Trophoblast cell (in vitro differentiated cells and primary cell): Measurements from ENCODE around the gene GOLGA6L25.
"Not testable (repeated sequence)": the region's sequence is repeated elsewhere in the genome, so short reads cannot be mapped to it uniquely, and the experiment has no call there.

Experiments
- DNase-seq, 2 donors: peaks; one replicate each; pipeline ENCODE4 v3.0.0-alpha.2; 2016
- H2AFZ ChIP-seq: 2 replicates; pipeline ENCODE4 v1.6.1; 2013; ENCODE audit warnings: low read length, moderate library complexity, mild to moderate bottlenecking; ENCODE audit not compliant: insufficient read depth, poor library complexity
- H2AK5ac ChIP-seq: 2 replicates; pipeline ENCODE4 v1.6.1; 2013; ENCODE audit warnings: mild to moderate bottlenecking, low read length
- H2BK120ac ChIP-seq: 2 replicates; pipeline ENCODE4 v1.6.1; 2013; ENCODE audit warnings: low read length, mild to moderate bottlenecking, moderate library complexity; ENCODE audit not compliant: insufficient read depth, poor library complexity
- H2BK12ac ChIP-seq: 2 replicates; pipeline ENCODE4 v1.6.1; 2013; ENCODE audit warnings: mild to moderate bottlenecking, low read length, moderate library complexity
- H2BK5ac ChIP-seq: 2 replicates; pipeline ENCODE4 v1.6.1; 2013; ENCODE audit warnings: low read length, low read depth, moderate library complexity, mild to moderate bottlenecking; ENCODE audit not compliant: poor library complexity
- H3K14ac ChIP-seq: 2 replicates; pipeline ENCODE4 v1.6.1; 2013; ENCODE audit warnings: mild to moderate bottlenecking, low read length
- H3K18ac ChIP-seq: 2 replicates; pipeline ENCODE4 v1.6.1; 2013; ENCODE audit warnings: mild to moderate bottlenecking, low read length
- H3K23ac ChIP-seq: 2 replicates; pipeline ENCODE4 v1.6.1; 2013; ENCODE audit warnings: low read length
- H3K27ac ChIP-seq: 2 replicates; pipeline ENCODE4 v1.5.1; 2013; ENCODE audit warnings: low read depth, mild to moderate bottlenecking, inconsistent platforms, low read length, moderate library complexity
- H3K27me3 ChIP-seq: 2 replicates; pipeline ENCODE4 v1.6.1; 2013; ENCODE audit warnings: inconsistent platforms, mild to moderate bottlenecking, low read length, moderate library complexity; ENCODE audit not compliant: insufficient read depth
- H3K36me3 ChIP-seq, 2 experiments: 1 replicate in 1 of 2; 2 replicates in 1 of 2; pipeline ENCODE4 v1.6.1; 2013; ENCODE audit warnings: low read length in 2 of 2, mild to moderate bottlenecking in 2 of 2, moderate library complexity in 1 of 2; ENCODE audit not compliant: insufficient read depth in 2 of 2, control insufficient read depth in 1 of 2
- H3K4ac ChIP-seq: 2 replicates; pipeline ENCODE4 v1.6.1; 2013; ENCODE audit warnings: low read depth, mild to moderate bottlenecking, low read length, moderate library complexity
- H3K4me1 ChIP-seq, 2 experiments: 1 replicate in 1 of 2; 2 replicates in 1 of 2; pipeline ENCODE4 v1.6.1; 2013; ENCODE audit warnings: low read length in 2 of 2, mild to moderate bottlenecking in 2 of 2, moderate library complexity in 1 of 2; ENCODE audit not compliant: insufficient read depth in 2 of 2, control insufficient read depth in 1 of 2
- H3K4me2 ChIP-seq: 2 replicates; pipeline ENCODE4 v1.6.1; 2013; ENCODE audit warnings: inconsistent platforms, mild to moderate bottlenecking, low read length, moderate library complexity
- H3K4me3 ChIP-seq: 2 replicates; pipeline ENCODE4 v1.5.1; 2013; ENCODE audit warnings: mild to moderate bottlenecking, low read depth, low read length, inconsistent platforms
- H3K79me1 ChIP-seq: one replicate; pipeline ENCODE4 v1.6.1; 2013; ENCODE audit warnings: low read length
- H3K79me2 ChIP-seq: 2 replicates; pipeline ENCODE4 v1.6.1; 2013; ENCODE audit warnings: low read length, mild to moderate bottlenecking; ENCODE audit not compliant: control insufficient read depth, insufficient read depth, poor library complexity
- H3K9ac ChIP-seq: 2 replicates; pipeline ENCODE4 v1.6.1; 2013; ENCODE audit warnings: mild to moderate bottlenecking, low read length
- H3K9me3 ChIP-seq: 2 replicates; pipeline ENCODE4 v1.6.1; 2013; ENCODE audit warnings: low read depth, mild to moderate bottlenecking, control low read depth, inconsistent platforms, low read length; ENCODE audit not compliant: insufficient read depth
- H4K12ac ChIP-seq: 2 replicates; pipeline ENCODE4 v1.6.1; 2013; ENCODE audit warnings: low read depth, mild to moderate bottlenecking, low read length, moderate library complexity
- H4K8ac ChIP-seq: 2 replicates; pipeline ENCODE4 v1.6.1; 2013; ENCODE audit warnings: low read depth, mild to moderate bottlenecking, low read length, moderate library complexity
- H4K91ac ChIP-seq: one replicate; pipeline ENCODE4 v1.6.1; 2013; ENCODE audit warnings: low read depth, mild to moderate bottlenecking, low read length, moderate library complexity
- WGBS: extraction: QIAGEN DNeasy Blood & Tissue Kit; methylation state at CpG from one replicate; pipeline ENCODE4 v1.1.7; 2013; ENCODE audit warnings: missing lambda C conversion rate; ENCODE audit not compliant: insufficient read length, insufficient coverage; ENCODE audit errors: extremely low coverage; 5-methylcytosine and 5-hydroxymethylcytosine counted together

Gene GOLGA6L25

DNA sequence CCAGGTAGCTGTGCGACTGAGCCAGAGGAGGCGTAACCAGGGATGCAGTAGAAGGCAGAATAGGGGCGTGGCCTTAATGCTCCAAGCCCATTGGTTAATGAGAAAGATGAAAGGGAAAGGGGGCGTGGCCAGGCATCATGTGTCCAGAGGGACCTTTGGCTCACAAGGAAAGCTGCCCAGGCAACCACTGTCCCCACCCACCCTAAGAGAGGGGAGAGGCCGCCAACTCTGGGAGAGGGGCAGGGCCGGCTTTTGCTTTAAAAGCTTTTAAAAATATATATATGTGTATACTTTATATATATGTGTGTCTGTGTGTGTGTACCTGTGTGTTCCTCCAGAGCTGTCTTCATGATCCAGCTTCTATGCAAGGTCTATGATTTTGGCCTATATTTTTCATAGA, 20.4 kb upstream of the GOLGA6L25 start, which contains the start of gene GOLGA8G:
GOLGA8G (minus strand) TSS at position 18 of the 400 bp plus-strand sequence. CDS start 62 bp downstream, outside the sequence.
- not testable (repeated sequence) for H4K8ac ChIP-seq, H3K4ac ChIP-seq, H3K18ac ChIP-seq, H3K4me2 ChIP-seq, H2AK5ac ChIP-seq, H3K4me1 ChIP-seq, H2BK5ac ChIP-seq, H3K79me1 ChIP-seq, H2BK120ac ChIP-seq, H3K36me3 ChIP-seq, H3K27ac ChIP-seq, DNase-seq, H3K27me3 ChIP-seq, H4K91ac ChIP-seq, H3K23ac ChIP-seq, H3K9ac ChIP-seq, H3K9me3 ChIP-seq, H2AFZ ChIP-seq, H4K12ac ChIP-seq, H2BK12ac ChIP-seq, H3K14ac ChIP-seq, H3K4me3 ChIP-seq, H3K79me2 ChIP-seq
- WGBS: no CpG with 5 or more reads among the region's 6 CpGs

DNA sequence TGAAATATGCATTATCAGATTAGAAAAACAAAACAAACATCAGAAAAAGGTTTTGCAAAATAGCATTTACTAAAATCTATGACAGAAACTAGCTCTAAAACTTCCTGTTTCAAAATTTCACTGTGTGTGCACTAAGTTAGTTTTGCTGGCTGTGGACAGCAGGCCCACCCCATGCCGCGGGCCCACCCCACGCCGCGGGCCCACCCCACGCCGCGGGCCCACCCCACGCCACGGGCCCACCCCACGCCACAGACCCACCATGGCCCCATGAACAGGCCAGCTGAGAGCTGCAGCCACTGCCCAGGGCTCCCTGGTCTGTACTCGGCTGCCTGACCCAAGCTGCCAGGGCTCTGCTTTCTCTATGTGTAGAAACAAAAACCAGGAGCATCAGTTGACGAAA, 20.0 kb downstream of the GOLGA6L25 start:
- H2BK5ac ChIP-seq, H3K27ac ChIP-seq, H3K18ac ChIP-seq, H3K9ac ChIP-seq, H4K12ac ChIP-seq, H4K91ac ChIP-seq, H3K23ac ChIP-seq, H2BK12ac ChIP-seq, H3K9me3 ChIP-seq, H2BK120ac ChIP-seq, H3K27me3 ChIP-seq, H3K4ac ChIP-seq, H3K79me2 ChIP-seq, H3K14ac ChIP-seq, H2AFZ ChIP-seq, H4K8ac ChIP-seq, DNase-seq, H3K4me1 ChIP-seq, H3K36me3 ChIP-seq, H3K79me1 ChIP-seq, H3K4me2 ChIP-seq, H3K4me3 ChIP-seq, H2AK5ac ChIP-seq: not testable (repeated sequence)
- WGBS: no CpG with 5 or more reads among the region's 13 CpGs

DNA sequence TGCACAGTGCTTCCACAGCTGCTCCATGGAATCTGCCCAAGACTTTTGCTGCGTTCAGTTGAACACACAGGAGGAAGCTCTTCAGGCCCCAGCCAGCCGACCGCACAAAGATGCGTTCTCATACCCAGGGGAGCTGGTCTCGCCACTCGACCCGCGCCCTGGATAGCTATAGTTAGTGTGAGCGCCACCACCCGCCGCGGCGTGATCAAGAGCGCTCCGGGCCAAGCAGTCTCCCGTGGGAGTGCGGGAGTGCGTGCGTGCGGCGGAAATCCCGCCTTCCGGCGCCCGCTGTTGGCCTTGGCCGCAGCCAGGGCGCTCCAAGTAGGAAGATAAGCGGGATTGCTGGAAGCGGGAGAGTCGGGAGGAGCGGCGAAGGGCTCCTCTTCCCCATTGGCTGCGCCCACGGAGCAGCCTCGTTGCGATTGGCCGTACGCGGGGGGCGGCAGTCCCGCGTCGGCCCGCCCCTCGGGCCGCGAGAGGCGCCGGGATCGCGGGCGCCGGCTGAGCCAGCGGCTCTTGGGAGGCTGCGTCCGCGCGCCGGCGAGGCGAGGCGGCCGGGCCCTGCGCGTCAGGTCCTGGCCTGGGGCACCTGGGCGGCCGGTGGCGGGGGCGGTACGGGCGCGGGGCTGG, 35.7 kb downstream of the GOLGA6L25 start:
- WGBS: no CpG with 5 or more reads among the region's 72 CpGs
- H2BK12ac ChIP-seq, H2AFZ ChIP-seq, H2AK5ac ChIP-seq, H4K12ac ChIP-seq, H3K4ac ChIP-seq, H3K9me3 ChIP-seq, H4K91ac ChIP-seq, H3K23ac ChIP-seq, H3K79me2 ChIP-seq, H3K27me3 ChIP-seq, H3K14ac ChIP-seq, H3K18ac ChIP-seq, H3K4me3 ChIP-seq, H3K4me1 ChIP-seq, H3K27ac ChIP-seq, H2BK120ac ChIP-seq, H3K36me3 ChIP-seq, H3K4me2 ChIP-seq, H2BK5ac ChIP-seq, DNase-seq, H3K79me1 ChIP-seq, H4K8ac ChIP-seq, H3K9ac ChIP-seq: not testable (repeated sequence)

DNA sequence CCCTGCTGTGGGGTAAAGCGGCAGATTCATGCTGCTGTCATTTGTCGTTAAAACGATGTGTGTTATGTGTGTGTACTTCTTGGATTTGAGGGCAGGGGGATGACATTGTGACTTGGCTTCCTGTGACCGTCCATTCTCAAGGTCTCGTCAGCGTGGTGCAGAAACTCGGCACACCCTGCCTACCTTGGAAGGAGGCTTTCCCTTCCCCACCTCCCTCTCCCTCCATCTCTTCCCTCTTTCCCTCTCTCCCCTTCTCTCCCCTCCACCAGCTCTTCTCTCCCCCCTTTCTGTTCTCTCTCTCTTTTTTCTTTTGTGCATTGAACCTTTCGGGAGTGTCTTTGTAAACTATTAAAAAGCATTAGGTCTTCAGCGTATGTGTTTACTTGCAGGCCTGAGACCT, 36.4 kb downstream of the GOLGA6L25 start:
- H3K4me1 ChIP-seq, DNase-seq: not testable (repeated sequence)

More for the DNA sequence above, 36.4 kb downstream of the GOLGA6L25 start:
- not testable (repeated sequence) for H2AFZ ChIP-seq, H3K36me3 ChIP-seq, H3K4ac ChIP-seq, H3K14ac ChIP-seq, H3K79me2 ChIP-seq, H2BK5ac ChIP-seq, H3K27me3 ChIP-seq, H2BK12ac ChIP-seq, H4K8ac ChIP-seq, H2AK5ac ChIP-seq, H3K9me3 ChIP-seq, H2BK120ac ChIP-seq, H3K27ac ChIP-seq, H4K12ac ChIP-seq, H4K91ac ChIP-seq, H3K4me3 ChIP-seq, H3K79me1 ChIP-seq, H3K23ac ChIP-seq, H3K9ac ChIP-seq, H3K18ac ChIP-seq
- no CpG with 5 or more reads among the region's 9 CpGs for WGBS
- H3K4me2 ChIP-seq: peak overlapping the region; percentile 53
